ENCODE results near the gene ZMPSTE24. TPM values are rescaled to one million over a fixed set of nuclear protein-coding genes. Genes with fewer than 3 reads are reported as not detected.

Gene ZMPSTE24
- total RNA-seq, 1 donor from 2014 or later: 68.4 TPM

GRCh38 chr1:40226192-40226591 is 31.8 kb upstream of the ZMPSTE24 start:
- H3K27me3 ChIP-seq (ENCODE audit: control insufficient read depth, insufficient read depth, low read length): no peaks in the 10 kb centered on the region
- no peaks in the 10 kb centered on the region for H3K36me3 ChIP-seq (ENCODE audit: control insufficient read depth, insufficient read depth, low read length)
- DNase-seq (ENCODE audit: low read depth) (no peak), FAIRE-seq (no peak)
- H3K4me3 ChIP-seq (ENCODE audit: low read depth, low read length): no peak overlapping the region
- TF ChIP-seq, protein P1, sequence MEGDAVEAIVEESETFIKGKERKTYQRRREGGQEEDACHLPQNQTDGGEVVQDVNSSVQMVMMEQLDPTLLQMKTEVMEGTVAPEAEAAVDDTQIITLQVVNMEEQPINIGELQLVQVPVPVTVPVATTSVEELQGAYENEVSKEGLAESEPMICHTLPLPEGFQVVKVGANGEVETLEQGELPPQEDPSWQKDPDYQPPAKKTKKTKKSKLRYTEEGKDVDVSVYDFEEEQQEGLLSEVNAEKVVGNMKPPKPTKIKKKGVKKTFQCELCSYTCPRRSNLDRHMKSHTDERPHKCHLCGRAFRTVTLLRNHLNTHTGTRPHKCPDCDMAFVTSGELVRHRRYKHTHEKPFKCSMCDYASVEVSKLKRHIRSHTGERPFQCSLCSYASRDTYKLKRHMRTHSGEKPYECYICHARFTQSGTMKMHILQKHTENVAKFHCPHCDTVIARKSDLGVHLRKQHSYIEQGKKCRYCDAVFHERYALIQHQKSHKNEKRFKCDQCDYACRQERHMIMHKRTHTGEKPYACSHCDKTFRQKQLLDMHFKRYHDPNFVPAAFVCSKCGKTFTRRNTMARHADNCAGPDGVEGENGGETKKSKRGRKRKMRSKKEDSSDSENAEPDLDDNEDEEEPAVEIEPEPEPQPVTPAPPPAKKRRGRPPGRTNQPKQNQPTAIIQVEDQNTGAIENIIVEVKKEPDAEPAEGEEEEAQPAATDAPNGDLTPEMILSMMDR (IDR thresholded peaks at IDR 0.05; ENCODE audit: insufficient read depth, low read length, severe bottlenecking): no peak

- TF ChIP-seq, protein P1 (IDR thresholded peaks at IDR 0.05; ENCODE audit: insufficient read depth, low read length, severe bottlenecking): no peak
Observed at GRCh38 chr1:40232444-40232843, 25.6 kb upstream of the ZMPSTE24 start.

DNA sequence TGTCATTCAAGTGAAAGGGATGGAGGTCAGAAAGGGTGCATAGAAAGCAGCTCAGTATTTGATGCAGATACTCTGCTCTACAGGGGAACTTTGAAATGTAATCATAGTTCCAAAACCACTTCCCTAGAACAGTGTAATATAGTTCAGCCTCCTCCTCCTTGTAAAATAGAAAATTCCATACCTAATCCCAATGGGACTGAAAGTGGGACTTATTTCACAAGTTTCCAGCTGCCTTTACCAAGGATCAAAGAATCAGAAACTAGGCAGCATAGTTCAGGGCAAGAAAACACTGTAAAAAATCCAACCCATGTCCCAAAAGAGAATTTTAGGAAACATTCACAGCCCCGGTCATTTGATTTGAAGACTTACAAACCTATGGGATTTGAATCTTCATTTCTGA is 18.4 kb upstream of the ZMPSTE24 start:
- Histone ChIP-seq H3K4me3 (ENCODE audit: low read depth, low read length) (no peak overlapping the region), H3K27me3 (ENCODE audit: control insufficient read depth, insufficient read depth, low read length) (no peaks in the 10 kb centered on the region), H3K36me3 (ENCODE audit: control insufficient read depth, insufficient read depth, low read length) (peaks cover 3% of the 10 kb centered on the region)
- no peak for DNase-seq (ENCODE audit: low read depth)
- TF ChIP-seq, protein P1 (IDR thresholded peaks at IDR 0.05; ENCODE audit: insufficient read depth, low read length, severe bottlenecking): no peak
- no peak for FAIRE-seq

More at GRCh38 chr1:40232444-40232843, 25.6 kb upstream of the ZMPSTE24 start:
- DNase-seq (ENCODE audit: low read depth): no peak
- FAIRE-seq: no peak
- Histone ChIP-seq H3K4me3 (ENCODE audit: low read depth, low read length) (no peak overlapping the region), H3K36me3 (ENCODE audit: control insufficient read depth, insufficient read depth, low read length) (peaks cover 5% of the 10 kb centered on the region), H3K27me3 (ENCODE audit: control insufficient read depth, insufficient read depth, low read length) (no peaks in the 10 kb centered on the region)

DNA sequence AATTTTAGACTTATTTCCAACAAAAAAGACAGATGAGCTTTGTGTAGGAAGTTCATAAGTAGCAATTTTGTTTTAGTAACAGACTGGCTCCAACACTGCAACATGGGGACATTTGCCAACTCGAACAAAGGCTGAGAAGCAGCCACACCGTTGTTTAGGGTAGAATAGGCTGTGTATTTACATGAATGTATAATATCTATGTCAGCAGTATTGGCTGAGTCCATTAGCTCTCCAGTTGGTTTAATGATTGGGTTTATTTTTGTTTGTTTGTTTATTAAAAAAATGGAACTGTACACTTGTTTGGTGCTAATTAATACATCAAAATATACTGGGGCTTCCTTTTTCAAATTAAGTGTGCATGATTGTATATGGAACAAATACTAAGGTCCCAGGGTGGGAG is 17.6 kb upstream of the ZMPSTE24 start:
- H3K4me3 ChIP-seq (ENCODE audit: low read depth, low read length): no peak overlapping the region
- DNase-seq (ENCODE audit: low read depth): no peak
- FAIRE-seq: no peak

DNA sequence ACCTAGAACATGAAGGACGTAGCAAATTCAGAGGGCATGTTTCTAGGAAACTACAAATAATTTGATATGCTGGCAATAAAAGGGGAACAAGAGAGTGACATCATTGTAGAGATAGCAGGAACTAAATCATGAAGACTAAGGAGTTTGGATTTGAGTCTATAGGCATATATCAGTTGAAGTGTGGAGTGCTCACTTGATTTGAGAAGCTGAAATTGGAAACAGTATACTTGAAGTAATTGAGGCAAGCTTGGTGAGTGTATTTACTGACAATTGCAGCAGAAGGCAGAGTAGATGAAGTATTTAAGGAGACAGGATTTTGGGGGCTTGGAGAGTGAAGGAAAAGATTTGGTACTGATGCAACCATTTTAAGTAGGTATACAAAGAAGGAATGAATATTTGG is 16.7 kb upstream of the ZMPSTE24 start:
- FAIRE-seq (no peak), DNase-seq (ENCODE audit: low read depth) (no peak)
- Histone ChIP-seq H3K36me3 (ENCODE audit: control insufficient read depth, insufficient read depth, low read length) (peaks cover 1% of the 10 kb centered on the region), H3K27me3 (ENCODE audit: control insufficient read depth, insufficient read depth, low read length) (no peaks in the 10 kb centered on the region), H3K4me3 (ENCODE audit: low read depth, low read length) (no peak overlapping the region)
- TF ChIP-seq, protein P1 (IDR thresholded peaks at IDR 0.05; ENCODE audit: insufficient read depth, low read length, severe bottlenecking): no peak

More for the DNA sequence above, 17.6 kb upstream of the ZMPSTE24 start:
- TF ChIP-seq, protein P1 (IDR thresholded peaks at IDR 0.05; ENCODE audit: insufficient read depth, low read length, severe bottlenecking): no peak
- Histone ChIP-seq H3K27me3 (ENCODE audit: control insufficient read depth, insufficient read depth, low read length) (no peaks in the 10 kb centered on the region), H3K36me3 (ENCODE audit: control insufficient read depth, insufficient read depth, low read length) (peaks cover 3% of the 10 kb centered on the region)

DNA sequence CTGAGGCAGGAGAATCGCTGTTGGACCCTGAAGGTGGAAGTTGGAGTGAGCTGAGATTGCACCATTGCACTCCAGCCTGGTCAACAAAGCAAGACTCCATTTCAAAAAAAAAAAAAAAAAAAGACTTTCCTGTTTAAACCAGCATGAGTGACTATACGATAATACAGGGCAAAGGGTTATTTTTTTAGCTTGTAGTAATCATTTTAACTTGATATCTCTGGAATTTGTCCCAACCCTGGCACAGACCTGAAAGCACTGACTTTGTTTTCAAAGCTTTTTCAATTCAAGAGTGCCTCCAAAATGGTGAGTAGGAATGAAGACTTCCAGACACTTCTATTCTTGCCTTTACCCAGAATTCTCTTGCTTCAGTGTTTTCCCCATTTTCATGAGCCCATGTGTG is 14.7 kb upstream of the ZMPSTE24 start:
- Histone ChIP-seq H3K36me3 (ENCODE audit: control insufficient read depth, insufficient read depth, low read length) (no peaks in the 10 kb centered on the region), H3K4me3 (ENCODE audit: low read depth, low read length) (no peak overlapping the region), H3K27me3 (ENCODE audit: control insufficient read depth, insufficient read depth, low read length) (no peaks in the 10 kb centered on the region)
- TF ChIP-seq, protein P1 (IDR thresholded peaks at IDR 0.05; ENCODE audit: insufficient read depth, low read length, severe bottlenecking): no peak
- FAIRE-seq: no peak
- DNase-seq (ENCODE audit: low read depth): no peak
